Thoracic aorta (tissue), 2 donors: Measurements from ENCODE around the gene NPPA. TPM values are rescaled to one million over a fixed set of nuclear protein-coding genes. Genes with fewer than 3 reads are reported as not detected.

Source experiments
- ATAC-seq: fragments of 150-250 bp; one replicate; pipeline ENCODE4 v1.8.0; 2017; ENCODE audit warnings: low read depth; ENCODE audit not compliant: insufficient number of reproducible peaks, low FRiP score
- DNase-seq: peaks from one replicate; pipeline ENCODE4 v3.0.0-alpha.2; 2020; ENCODE audit warnings: low spot score
- H3K27ac ChIP-seq, 2 donors: fragments of 200-600 bp; sonication (generic); 1 replicate in 1 of 2; 2 replicates in 1 of 2; pipeline ENCODE4 v1.5.1; 2016; ENCODE audit warnings: mild to moderate bottlenecking in 2 of 2, moderate library complexity in 2 of 2
- H3K27me3 ChIP-seq: fragments of 200-600 bp; sonication (generic); replicated peaks from 2 replicates; pipeline ENCODE4 v1.6.0; 2016; ENCODE audit warnings: mild to moderate bottlenecking; ENCODE audit not compliant: insufficient read depth
- H3K36me3 ChIP-seq: fragments of 200-600 bp; sonication (generic); one replicate; pipeline ENCODE4 v1.5.1; 2016
- H3K4me1 ChIP-seq, 2 donors: fragments of 200-600 bp; sonication (generic); 1 replicate in 1 of 2; 2 replicates in 1 of 2; pipeline versions ENCODE4 v1.5.1 to v1.6.0; 2016; ENCODE audit warnings: low read depth in 2 of 2, mild to moderate bottlenecking in 1 of 2; ENCODE audit not compliant: control insufficient read depth in 1 of 2
- H3K4me3 ChIP-seq: fragments of 200-600 bp; sonication (generic); 2 replicates; pipeline ENCODE4 v1.5.1; 2016; ENCODE audit warnings: mild to moderate bottlenecking
- H3K9me3 ChIP-seq: fragments of 200-600 bp; sonication (generic); 2 replicates; pipeline ENCODE4 v1.5.1; 2016
- total RNA-seq, 2 donors: library from RNA; depleted of rRNA; stranded (reverse); fragments of >200 nt; gene quantifications; one replicate each; pipeline versions ENCODE4 v1.1.0 to v1.2.3, GENCODE V29; 2016
- TF ChIP-seq, protein P1 (sequence below): fragments of 200-600 bp; sonication (generic); IDR thresholded peaks from one replicate; pipeline ENCODE4 v1.5.1; 2019; ENCODE audit warnings: antibody characterized with exemption

The NPPA gene
- total RNA-seq, 2 donors from 2014 or later: not detected

DNA sequence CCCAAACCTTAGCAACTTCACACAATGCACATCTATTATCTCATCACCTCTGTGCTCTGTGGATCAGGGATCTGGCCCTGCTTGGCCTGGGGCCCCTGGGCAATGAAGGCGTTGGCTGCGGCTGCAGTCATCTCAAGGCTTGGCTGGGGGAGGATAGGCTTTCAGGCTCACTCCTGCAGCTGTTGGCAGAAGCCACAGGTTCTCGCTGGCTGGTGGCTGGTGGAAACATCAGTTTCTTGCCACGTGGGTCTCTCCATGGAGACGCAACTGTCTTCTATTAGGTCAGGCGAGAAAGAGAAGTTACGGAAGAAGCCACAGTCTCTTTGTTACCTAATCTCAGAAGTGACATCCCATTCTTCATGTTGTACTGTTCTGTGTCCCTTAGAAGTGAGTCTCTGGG lies 3.6 kb upstream of the NPPA start:
- H3K4me3 ChIP-seq: no peak overlapping the region
- no peaks in the 10 kb centered on the region for H3K9me3 ChIP-seq
- H3K27ac ChIP-seq: no peak overlapping the region
- TF ChIP-seq, protein P1, sequence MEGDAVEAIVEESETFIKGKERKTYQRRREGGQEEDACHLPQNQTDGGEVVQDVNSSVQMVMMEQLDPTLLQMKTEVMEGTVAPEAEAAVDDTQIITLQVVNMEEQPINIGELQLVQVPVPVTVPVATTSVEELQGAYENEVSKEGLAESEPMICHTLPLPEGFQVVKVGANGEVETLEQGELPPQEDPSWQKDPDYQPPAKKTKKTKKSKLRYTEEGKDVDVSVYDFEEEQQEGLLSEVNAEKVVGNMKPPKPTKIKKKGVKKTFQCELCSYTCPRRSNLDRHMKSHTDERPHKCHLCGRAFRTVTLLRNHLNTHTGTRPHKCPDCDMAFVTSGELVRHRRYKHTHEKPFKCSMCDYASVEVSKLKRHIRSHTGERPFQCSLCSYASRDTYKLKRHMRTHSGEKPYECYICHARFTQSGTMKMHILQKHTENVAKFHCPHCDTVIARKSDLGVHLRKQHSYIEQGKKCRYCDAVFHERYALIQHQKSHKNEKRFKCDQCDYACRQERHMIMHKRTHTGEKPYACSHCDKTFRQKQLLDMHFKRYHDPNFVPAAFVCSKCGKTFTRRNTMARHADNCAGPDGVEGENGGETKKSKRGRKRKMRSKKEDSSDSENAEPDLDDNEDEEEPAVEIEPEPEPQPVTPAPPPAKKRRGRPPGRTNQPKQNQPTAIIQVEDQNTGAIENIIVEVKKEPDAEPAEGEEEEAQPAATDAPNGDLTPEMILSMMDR: no peak
- peaks cover 6% of the 10 kb centered on the region for H3K36me3 ChIP-seq
- no peak for DNase-seq
- H3K27me3 ChIP-seq: no peaks in the 10 kb centered on the region
- ATAC-seq: no peak
- no peaks in the 10 kb centered on the region for H3K4me1 ChIP-seq

DNA sequence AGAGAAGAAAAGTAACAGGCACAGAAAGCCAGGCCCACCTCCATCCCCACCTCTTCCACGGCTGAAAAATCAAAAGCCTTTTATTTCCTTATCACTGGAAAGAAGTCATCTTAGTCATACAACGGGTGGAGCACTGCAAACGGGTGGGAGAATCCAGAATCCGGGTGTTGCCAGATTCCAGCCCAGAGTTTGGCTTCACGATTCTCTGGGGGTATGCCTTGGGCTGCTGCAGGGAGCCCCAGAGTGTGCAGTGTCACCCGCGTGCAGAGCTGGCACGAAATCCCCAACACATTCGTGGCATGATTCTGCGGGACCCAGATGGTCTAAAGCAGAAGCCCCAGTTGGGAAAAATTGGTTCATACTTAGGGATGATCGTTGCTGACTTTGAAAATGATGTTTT lies 2.6 kb upstream of the NPPA start:
- Histone ChIP-seq H3K4me1 (no peaks in the 10 kb centered on the region), H3K27me3 (no peaks in the 10 kb centered on the region), H3K4me3 (no peak overlapping the region), H3K27ac (no peak overlapping the region), H3K36me3 (peaks cover 6% of the 10 kb centered on the region), H3K9me3 (no peaks in the 10 kb centered on the region)
- ATAC-seq (no peak), DNase-seq (no peak)
- TF ChIP-seq, protein P1: no peak

DNA sequence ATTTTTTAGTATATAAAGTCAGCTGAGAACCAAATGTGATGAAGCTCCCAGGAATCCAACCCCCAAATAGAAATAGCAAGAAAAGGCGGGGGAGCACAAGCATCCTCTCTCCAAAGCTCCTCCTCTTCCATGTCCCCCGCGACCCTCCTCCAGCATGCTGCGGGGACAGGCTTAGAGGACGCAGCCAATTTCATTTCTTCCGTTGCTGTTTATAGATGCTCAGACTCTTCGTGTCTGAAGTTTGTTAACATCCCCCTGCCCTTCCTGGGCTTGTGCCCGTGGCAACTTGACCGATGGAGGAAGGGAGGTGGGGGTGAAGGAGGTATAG lies 754 bp upstream of the NPPA start:
- Histone ChIP-seq H3K27me3 (no peaks in the 10 kb centered on the region), H3K27ac (no peak overlapping the region), H3K4me3 (no peak overlapping the region), H3K4me1 (no peaks in the 10 kb centered on the region), H3K9me3 (no peaks in the 10 kb centered on the region), H3K36me3 (peaks cover 18% of the 10 kb centered on the region)
- ATAC-seq (no peak), DNase-seq (no peak)
- TF ChIP-seq, protein P1: no peak

DNA sequence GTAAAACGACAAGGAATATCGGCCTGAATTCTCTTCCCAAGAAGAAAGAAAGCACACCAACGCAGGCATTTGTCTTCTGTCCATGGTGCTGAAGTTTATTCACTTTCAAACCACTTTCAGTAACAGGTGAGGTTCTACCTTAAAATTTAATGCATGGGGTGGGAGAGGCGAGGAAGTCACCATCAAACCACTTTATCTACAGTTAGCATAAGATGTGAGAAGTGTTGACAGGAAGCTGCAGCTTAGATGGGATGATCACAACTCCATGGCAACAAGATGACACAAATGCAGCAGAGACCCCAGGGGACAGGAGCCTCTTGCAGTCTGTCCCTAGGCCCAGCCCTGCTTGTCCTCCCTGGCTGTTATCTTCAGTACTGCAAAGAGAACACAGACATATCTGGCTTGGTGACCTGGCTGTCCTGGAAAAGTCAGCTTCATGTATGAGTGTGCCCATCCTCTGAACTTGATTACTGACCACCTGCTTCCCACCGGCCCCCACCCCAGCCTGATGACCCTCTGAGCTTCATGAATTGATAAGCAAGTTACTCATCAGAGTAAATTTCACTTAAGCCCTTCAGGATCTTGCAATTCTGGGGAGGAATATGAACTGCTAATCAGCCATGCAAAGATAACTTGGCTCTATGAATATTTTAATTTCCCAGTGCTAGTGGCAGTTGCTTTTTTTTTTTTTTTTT lies 1.8 kb downstream of the NPPA start:
- Histone ChIP-seq H3K27ac (no peak overlapping the region), H3K27me3 (no peaks in the 10 kb centered on the region), H3K36me3 (peaks cover 35% of the 10 kb centered on the region), H3K9me3 (no peaks in the 10 kb centered on the region), H3K4me3 (no peak overlapping the region), H3K4me1 (peaks cover 0 to 7% of the 10 kb centered on the region in 2 donors)
- no peak for ATAC-seq
- TF ChIP-seq, protein P1: no peak
- no peak for DNase-seq

DNA sequence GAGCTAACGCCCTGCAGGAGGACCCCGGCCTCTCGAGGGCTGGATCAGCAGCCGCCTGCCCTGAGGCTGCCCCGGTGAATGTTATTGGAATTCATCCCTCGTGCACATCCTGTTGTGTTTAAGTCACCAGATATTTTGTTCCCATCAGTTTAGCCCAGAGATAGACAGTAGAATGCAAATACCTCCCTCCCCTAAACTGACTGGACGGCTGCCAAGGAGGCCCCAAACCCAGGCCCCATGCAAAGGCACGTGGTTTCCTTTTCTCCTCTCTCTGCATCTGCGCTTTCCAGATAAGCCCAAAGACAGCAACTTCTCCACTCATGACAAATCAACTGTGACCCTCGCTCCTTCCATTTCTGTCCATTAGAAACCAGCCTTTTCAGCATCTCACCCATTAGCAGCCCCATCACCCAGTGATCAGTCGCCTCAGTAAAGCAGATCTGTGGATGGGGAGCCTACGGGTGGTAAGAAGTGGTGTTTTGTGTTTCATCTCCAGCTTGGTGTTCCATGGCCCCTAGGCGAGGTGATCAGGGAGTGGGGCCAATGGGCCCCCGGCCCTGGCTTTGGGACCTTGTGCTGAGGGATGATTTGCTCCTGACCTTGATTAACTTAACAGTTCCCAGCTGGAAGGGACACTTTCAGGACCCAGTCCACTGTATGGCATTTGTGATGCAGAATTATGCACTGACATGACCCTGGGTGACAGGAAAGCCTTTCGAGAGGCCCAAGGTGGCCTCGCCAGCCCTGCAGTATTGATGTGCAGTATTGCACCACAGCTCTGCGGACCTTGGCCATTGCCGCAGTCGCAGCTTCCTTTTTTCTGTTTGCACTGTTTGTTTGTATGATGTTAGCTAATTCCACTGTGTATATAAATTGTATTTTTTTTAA lies 5.2 kb downstream of the NPPA start:
- DNase-seq (no peak), ATAC-seq (no peak)
- Histone ChIP-seq H3K9me3 (no peaks in the 10 kb centered on the region), H3K27me3 (no peaks in the 10 kb centered on the region), H3K4me3 (no peak overlapping the region), H3K27ac (no peak overlapping the region), H3K4me1 (peaks cover 7 to 17% of the 10 kb centered on the region in 2 donors), H3K36me3 (peaks cover 49% of the 10 kb centered on the region)
- TF ChIP-seq, protein P1: no peak
